ENCODE results near the gene PSMD4.

The PSMD4 gene

DNA sequence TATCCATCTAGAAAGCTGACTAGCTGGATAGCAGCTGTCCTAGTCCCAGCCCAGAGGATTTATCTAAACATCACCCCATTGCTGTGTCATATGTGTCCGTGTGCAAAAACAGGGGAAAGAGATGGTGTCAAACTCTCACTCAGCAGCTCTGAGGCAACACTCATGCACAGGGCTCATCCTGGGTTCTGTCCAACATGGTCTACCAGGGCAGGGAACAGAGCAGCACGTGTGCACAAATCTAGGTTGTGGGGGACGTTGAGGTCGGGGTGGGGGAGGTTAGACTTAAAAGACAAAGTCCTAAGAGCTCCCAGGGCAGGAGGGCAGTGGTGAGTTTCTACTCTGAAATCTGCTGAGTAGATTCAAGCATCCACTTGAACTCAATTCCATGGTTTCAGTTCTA, 56.5 kb downstream of the PSMD4 start:
- DNase-seq: no peak

DNA sequence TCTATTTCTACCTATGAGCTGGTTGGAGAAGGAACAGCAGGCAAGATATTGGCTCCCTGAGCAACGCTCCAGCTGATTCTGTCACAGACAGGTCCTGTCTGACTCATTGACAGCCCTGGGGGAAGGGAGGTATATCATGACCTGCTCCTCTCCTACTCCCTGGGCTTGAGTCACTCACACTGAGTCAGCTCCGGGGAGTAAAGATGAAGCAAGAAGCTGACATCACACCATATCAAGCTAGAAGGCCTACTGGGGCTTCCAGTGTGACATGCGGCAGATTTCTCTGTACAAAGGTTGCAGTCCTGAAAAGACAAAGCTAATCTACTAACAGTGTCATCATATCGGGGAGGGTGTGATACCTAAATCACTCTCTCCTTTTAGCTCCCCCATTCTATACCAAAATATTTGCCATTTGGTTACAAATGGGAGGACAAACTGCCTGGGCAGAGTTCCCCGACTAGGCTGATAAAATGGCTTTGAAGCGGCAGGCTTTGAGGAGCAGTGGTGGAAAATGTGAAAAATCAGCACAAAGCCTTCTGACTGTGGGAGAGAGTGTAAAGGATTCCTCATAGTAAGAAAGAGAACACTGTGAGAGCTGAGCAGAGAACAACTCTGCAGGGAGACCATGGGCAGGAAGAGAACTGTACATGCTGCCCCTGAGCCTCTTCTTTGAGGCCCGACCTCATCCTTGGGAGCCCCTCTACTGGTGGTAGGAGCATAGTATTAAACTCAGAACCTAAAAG, 57.2 kb downstream of the PSMD4 start:
- no peak for DNase-seq

GRCh38 chr1:151312411-151312810, 57.9 kb downstream of the PSMD4 start:
- no peak for DNase-seq

- no peak for DNase-seq
These were observed 58.3 kb downstream of the PSMD4 start for GRCh38 chr1:151312826-151313225.

DNA sequence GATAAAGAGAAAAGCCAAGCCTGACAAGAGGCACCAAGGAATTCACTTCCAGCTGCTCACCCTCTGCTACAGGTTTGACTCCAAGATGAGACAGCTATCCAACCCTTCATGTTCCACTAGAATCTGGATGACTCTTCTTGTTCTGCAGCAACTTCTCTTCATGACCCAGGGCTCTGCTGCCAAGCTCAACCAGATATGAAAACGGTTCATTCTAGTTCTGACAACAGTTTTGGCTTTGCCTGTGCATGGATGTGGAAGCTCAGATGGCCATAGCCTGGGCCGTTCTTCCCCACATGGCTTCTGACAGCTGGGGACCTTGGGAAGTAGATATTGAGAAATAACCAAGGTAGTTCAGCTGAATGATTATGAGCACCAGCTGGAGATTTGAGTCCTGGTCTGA, 59.0 kb downstream of the PSMD4 start:
- DNase-seq: no peak

DNA sequence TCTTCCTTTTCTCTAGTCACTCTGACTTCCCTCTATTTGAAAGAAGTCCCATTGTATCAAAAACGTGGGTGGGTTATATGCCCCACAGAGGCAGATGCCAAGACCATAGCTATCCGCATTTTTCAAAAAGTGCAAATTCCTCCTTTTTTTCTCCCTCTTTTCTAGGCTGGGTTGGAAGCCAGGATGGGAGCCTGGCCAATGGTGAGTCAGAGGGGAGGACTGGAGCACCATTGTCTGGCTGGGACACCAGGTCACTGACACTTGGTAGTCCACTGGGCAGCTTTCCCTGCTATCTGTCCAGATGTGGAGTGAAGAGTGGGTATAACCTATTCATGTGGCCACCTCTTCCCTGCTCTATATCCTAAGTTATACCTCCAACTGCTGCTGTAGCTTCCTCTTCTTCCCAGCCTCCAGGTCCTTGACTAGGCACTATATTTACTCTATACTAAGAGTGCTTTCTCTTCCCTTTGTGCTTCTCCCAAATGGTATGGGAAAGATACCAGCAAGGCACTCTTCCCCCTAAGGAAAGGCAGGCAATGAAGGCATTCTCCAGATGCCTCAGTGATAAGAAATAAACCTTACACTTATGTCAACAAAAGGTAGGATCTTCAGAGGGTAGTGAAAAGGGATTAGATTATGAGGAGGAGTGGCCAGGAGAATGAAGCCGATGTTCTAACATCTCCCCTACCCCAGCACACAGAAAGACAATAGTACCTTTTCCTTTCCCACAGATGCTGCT, 59.8 kb downstream of the PSMD4 start:
- DNase-seq: no peak

GRCh38 chr1:151315565-151316235, 61.2 kb downstream of the PSMD4 start:
- DNase-seq: no peak

All from cerebellar nuclear complex (tissue), 1 donor.